ENCODE data around the gene IZUMO1. TPM values are rescaled to one million over a fixed set of nuclear protein-coding genes. Genes with fewer than 3 reads are reported as not detected.

IZUMO1 gene
- total RNA-seq, 3 donors from 2014 or later, result 0.29 TPM; not detected in 2

DNA sequence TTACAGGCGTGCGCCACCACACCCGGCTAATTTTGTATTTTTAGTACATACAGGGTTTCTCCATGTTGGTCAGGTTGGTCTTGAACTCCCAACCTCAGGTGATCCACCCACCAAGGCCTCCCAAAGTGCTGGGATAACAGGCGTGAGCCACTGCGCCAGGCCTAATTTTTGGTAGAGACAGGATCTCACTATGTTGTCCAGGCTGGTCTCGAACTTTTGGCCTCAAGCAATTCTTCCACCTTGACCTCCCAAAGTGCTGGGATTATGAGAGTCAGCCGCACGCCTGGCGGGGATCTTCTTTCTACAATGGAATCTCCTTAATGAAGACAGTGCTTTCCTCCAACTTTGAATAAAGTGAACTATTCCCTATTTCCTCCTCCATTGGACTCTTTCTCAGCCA is 12.1 kb downstream of the IZUMO1 start:
- DNase-seq (ENCODE audit: low spot score in 2 of 2), result no peak
- no peak overlapping the region for H3K4me3 ChIP-seq
- TF ChIP-seq, protein P1, sequence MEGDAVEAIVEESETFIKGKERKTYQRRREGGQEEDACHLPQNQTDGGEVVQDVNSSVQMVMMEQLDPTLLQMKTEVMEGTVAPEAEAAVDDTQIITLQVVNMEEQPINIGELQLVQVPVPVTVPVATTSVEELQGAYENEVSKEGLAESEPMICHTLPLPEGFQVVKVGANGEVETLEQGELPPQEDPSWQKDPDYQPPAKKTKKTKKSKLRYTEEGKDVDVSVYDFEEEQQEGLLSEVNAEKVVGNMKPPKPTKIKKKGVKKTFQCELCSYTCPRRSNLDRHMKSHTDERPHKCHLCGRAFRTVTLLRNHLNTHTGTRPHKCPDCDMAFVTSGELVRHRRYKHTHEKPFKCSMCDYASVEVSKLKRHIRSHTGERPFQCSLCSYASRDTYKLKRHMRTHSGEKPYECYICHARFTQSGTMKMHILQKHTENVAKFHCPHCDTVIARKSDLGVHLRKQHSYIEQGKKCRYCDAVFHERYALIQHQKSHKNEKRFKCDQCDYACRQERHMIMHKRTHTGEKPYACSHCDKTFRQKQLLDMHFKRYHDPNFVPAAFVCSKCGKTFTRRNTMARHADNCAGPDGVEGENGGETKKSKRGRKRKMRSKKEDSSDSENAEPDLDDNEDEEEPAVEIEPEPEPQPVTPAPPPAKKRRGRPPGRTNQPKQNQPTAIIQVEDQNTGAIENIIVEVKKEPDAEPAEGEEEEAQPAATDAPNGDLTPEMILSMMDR (IDR thresholded peaks at IDR 0.05), result no peak
- TF ChIP-seq POLR2A (IDR thresholded peaks at IDR 0.05) (no peak), POLR2AphosphoS5 (IDR thresholded peaks at IDR 0.05) (no peak)
- H3K36me3 ChIP-seq, result no peaks in the 10 kb centered on the region
- no peaks in the 10 kb centered on the region for H3K4me1 ChIP-seq
- H3K9me3 ChIP-seq, result no peaks in the 10 kb centered on the region
- intact Hi-C loops (cut with DNase I; ENCODE audit: low total_unique reads), result no loop called here
- H3K27ac ChIP-seq, result no peak overlapping the region
- no peaks in the 10 kb centered on the region for H3K27me3 ChIP-seq

DNA sequence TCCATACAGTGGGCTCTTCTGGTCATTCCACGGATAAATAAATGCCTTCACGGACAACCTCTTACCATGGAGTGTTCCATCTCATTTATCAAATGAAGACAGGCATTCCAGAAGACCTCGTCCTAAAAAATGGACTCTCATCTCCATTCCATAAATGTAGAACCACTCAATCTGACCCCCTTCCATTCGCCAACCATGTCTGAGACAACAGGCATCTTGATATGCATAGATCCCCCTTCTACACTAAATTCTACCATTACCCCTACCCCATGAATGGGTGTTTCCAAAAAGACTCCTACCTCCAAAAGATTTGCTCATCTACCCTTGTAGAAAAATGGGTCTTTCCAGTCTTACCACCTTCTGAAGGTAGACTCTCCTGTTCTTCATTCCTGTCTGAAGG is 15.3 kb downstream of the IZUMO1 start:
- no peak for DNase-seq (ENCODE audit: low spot score in 2 of 2)
- no peak for TF ChIP-seq POLR2AphosphoS5 (IDR thresholded peaks at IDR 0.05)
- TF ChIP-seq POLR2A (IDR thresholded peaks at IDR 0.05), result no peak
- TF ChIP-seq, protein P1 (IDR thresholded peaks at IDR 0.05), result no peak
- intact Hi-C loops (cut with DNase I; ENCODE audit: low total_unique reads), result no loop called here

GRCh38 chr19:48728911-48729664 is 17.6 kb downstream of the IZUMO1 start:
- H3K4me3 ChIP-seq, result peak overlapping the region in 2 of 3 donors; percentile 49 to 61
- H3K36me3 ChIP-seq, result no peaks in the 10 kb centered on the region
- H3K27me3 ChIP-seq, result no peaks in the 10 kb centered on the region
- intact Hi-C loops (cut with DNase I; ENCODE audit: low total_unique reads), result no loop called here
- H3K9me3 ChIP-seq, result no peaks in the 10 kb centered on the region
- no peak for TF ChIP-seq POLR2AphosphoS5 (IDR thresholded peaks at IDR 0.05)
- TF ChIP-seq POLR2A (IDR thresholded peaks at IDR 0.05), result no peak
- TF ChIP-seq, protein P1 (IDR thresholded peaks at IDR 0.05), result peak in 1 of 3 donors; percentile 13
- no peaks in the 10 kb centered on the region for H3K4me1 ChIP-seq
- peak overlapping the region; percentile 46 to 66 for H3K27ac ChIP-seq
- no peak for DNase-seq (ENCODE audit: low spot score in 2 of 2)

More for the DNA sequence above, 15.3 kb downstream of the IZUMO1 start:
- H3K27me3 ChIP-seq, result no peaks in the 10 kb centered on the region
- H3K4me3 ChIP-seq, result no peak overlapping the region
- no peak overlapping the region for H3K27ac ChIP-seq
- no peaks in the 10 kb centered on the region for H3K9me3 ChIP-seq
- H3K4me1 ChIP-seq, result no peaks in the 10 kb centered on the region
- H3K36me3 ChIP-seq, result no peaks in the 10 kb centered on the region

- H3K27me3 ChIP-seq, result no peaks in the 10 kb centered on the region
These were observed 20.2 kb downstream of the IZUMO1 start for GRCh38 chr19:48726556-48726955.

More at GRCh38 chr19:48726556-48726955, 20.2 kb downstream of the IZUMO1 start:
- no peaks in the 10 kb centered on the region for H3K4me1 ChIP-seq
- DNase-seq (ENCODE audit: low spot score in 2 of 2), result no peak
- TF ChIP-seq, protein P1 (IDR thresholded peaks at IDR 0.05), result no peak
- TF ChIP-seq POLR2AphosphoS5 (IDR thresholded peaks at IDR 0.05), result no peak
- no peak for TF ChIP-seq POLR2A (IDR thresholded peaks at IDR 0.05)
- H3K4me3 ChIP-seq, result no peak overlapping the region
- no peaks in the 10 kb centered on the region for H3K36me3 ChIP-seq
- intact Hi-C loops (cut with DNase I; ENCODE audit: low total_unique reads), result no loop called here
- H3K9me3 ChIP-seq, result no peaks in the 10 kb centered on the region
- H3K27ac ChIP-seq, result peak overlapping the region in 1 of 2 donors; percentile 87

All from breast epithelium (tissue), 4 donors.